H1 (cell line): ENCODE results near the gene H2BK1. TPM values are rescaled to one million over a fixed set of nuclear protein-coding genes. Genes with fewer than 3 reads are reported as not detected.
A peak's percentile ranks its signal among the peaks of the same experiment; 100 is the strongest.

ENCODE experiments used
- ASH2L ChIP-seq: fragments of 200-600, 300-600 bp; sonication (generic); IDR thresholded peaks from one replicate; pipeline ENCODE4 v1.7.1; 2017; ENCODE audit warnings: low read length
- ATF2 ChIP-seq: IDR thresholded peaks from 2 replicates; pipeline ENCODE4 v1.6.1; 2012; ENCODE audit warnings: low read length, inconsistent platforms
- CBX5 ChIP-seq: fragments of 300-800, 300-1000 bp; sonication (generic); IDR thresholded peaks from 2 replicates; pipeline ENCODE4 v1.7.1; 2016; ENCODE audit warnings: antibody characterized with exemption, low read length, low read depth
- CREB1 ChIP-seq: IDR thresholded peaks from 2 replicates; pipeline ENCODE4 v1.6.1; 2012; ENCODE audit warnings: inconsistent platforms
- CTBP2 ChIP-seq: IDR thresholded peaks from 2 replicates; pipeline ENCODE4 v1.7.0; 2011; ENCODE audit warnings: borderline replicate concordance, mild to moderate bottlenecking, moderate library complexity, mixed read lengths, low read length; ENCODE audit not compliant: insufficient read depth, insufficient read length
- CTCF ChIP-seq, 3 experiments: IDR thresholded peaks; 1 replicate in 2 of 3; 2 replicates in 1 of 3; pipeline versions ENCODE4 v1.5.1 to v1.6.1; 2011; ENCODE audit warnings: low read length in 3 of 3, mild to moderate bottlenecking in 3 of 3, inconsistent platforms in 2 of 3, low read depth in 1 of 3, moderate library complexity in 1 of 3; ENCODE audit not compliant: insufficient read depth in 1 of 3; ENCODE audit errors: control extremely low read depth in 1 of 3
- EZH2 ChIP-seq: fragments of 200-600 bp; sonication (generic); IDR thresholded peaks from 2 replicates; pipeline ENCODE4 v1.7.1; 2012; ENCODE audit warnings: low read depth, mild to moderate bottlenecking, moderate library complexity, low read length, inconsistent platforms; ENCODE audit not compliant: severe bottlenecking
- FOSL1 ChIP-seq: IDR thresholded peaks from 2 replicates; pipeline ENCODE4 v1.6.1; 2011; ENCODE audit warnings: mild to moderate bottlenecking, low read depth, low read length, moderate library complexity; ENCODE audit not compliant: insufficient read depth
- GABPA ChIP-seq: IDR thresholded peaks from 2 replicates; pipeline ENCODE4 v1.6.1; 2011; ENCODE audit warnings: mild to moderate bottlenecking, low read length, moderate library complexity, borderline replicate concordance; ENCODE audit not compliant: insufficient read depth
- KDM5A ChIP-seq: fragments of 200-600 bp; IDR thresholded peaks from 2 replicates; pipeline ENCODE4 v1.7.1; 2012; ENCODE audit warnings: mild to moderate bottlenecking, low read length, inconsistent platforms, mixed read lengths
- NANOG ChIP-seq: IDR thresholded peaks from 2 replicates; pipeline ENCODE4 v1.6.1; 2011; ENCODE audit warnings: low read length, low read depth, mild to moderate bottlenecking, inconsistent platforms; ENCODE audit not compliant: insufficient read depth, poor library complexity, severe bottlenecking
- NRF1 ChIP-seq: IDR thresholded peaks from 2 replicates; pipeline ENCODE4 v1.6.1; 2011; ENCODE audit warnings: mild to moderate bottlenecking, low read depth, low read length, improper control_type of control experiment
- PHF8 ChIP-seq: fragments of 200-600 bp; sonication (generic); conservative IDR thresholded peaks from 2 replicates; pipeline ENCODE4 v1.7.1; 2012; ENCODE audit warnings: low read depth, mild to moderate bottlenecking, inconsistent platforms, low read length, moderate library complexity
- POLR2AphosphoS5 ChIP-seq: IDR thresholded peaks from 2 replicates; pipeline ENCODE4 v1.6.1; 2011; ENCODE audit warnings: low read depth, low read length
- RAD21 ChIP-seq, 2 experiments: IDR thresholded peaks in 1 of 2; conservative IDR thresholded peaks in 1 of 2; 2 replicates each; pipeline ENCODE4 v1.6.1; 2011; ENCODE audit warnings: low read depth in 2 of 2, low read length in 2 of 2, improper control_type of control experiment in 1 of 2, inconsistent platforms in 1 of 2, mild to moderate bottlenecking in 1 of 2, moderate library complexity in 1 of 2
- RFX5 ChIP-seq: IDR thresholded peaks from 2 replicates; pipeline ENCODE4 v1.6.1; 2011; ENCODE audit warnings: low read depth, low read length, improper control_type of control experiment, borderline replicate concordance
- SP2 ChIP-seq: IDR thresholded peaks from 2 replicates; pipeline ENCODE4 v1.6.1; 2012; ENCODE audit warnings: mild to moderate bottlenecking, low read length, inconsistent platforms
- TAF7 ChIP-seq: optimal IDR thresholded peaks from 2 replicates; pipeline ENCODE3; 2011; ENCODE audit warnings: low read depth, mild to moderate bottlenecking, inconsistent platforms, low read length, moderate library complexity, borderline replicate concordance
- TBP ChIP-seq: IDR thresholded peaks from 2 replicates; pipeline ENCODE4 v1.6.1; 2011; ENCODE audit warnings: low read depth, low read length, improper control_type of control experiment
- polyA plus RNA-seq, 7 experiments: library from polyadenylated mRNA; depleted of rRNA in 3 of 7; stranded (reverse) in 5 of 7; unstranded in 2 of 7; fragments of >200 nt in 5 of 7; fragments of 200-250 nt in 2 of 7; gene quantifications; 1 replicate in 5 of 7; 2 replicates in 1 of 7; 4 replicates in 1 of 7; pipeline versions ENCODE4 v1.2.1 to v1.2.3, GENCODE V29; 2011 to 2013; ENCODE audit warnings: missing spikeins in 2 of 7, mixed read lengths in 2 of 7
- total RNA-seq: library from RNA; stranded (reverse); fragmentation: NEBNext Ultra II Directional; extraction: Animal tissue kit (Norgen Biotek cat#: 25700); gene quantifications from 2 replicates; pipeline ENCODE4 v1.2.1, GENCODE V29; 2021

The H2BK1 gene
- total and polyA plus RNA-seq, 2 of the 8 experiments (the other 6 are each of a cell fraction or from before 2014, with no cell fraction given) = not detected

- TF ChIP-seq RAD21 (IDR thresholded peaks at IDR 0.05 in 1 of 2, conservative IDR thresholded peaks at IDR 0.05 in 1 of 2; ENCODE audit: low read depth in 2 of 2, low read length in 2 of 2) (no peak), CTCF (IDR thresholded peaks at IDR 0.05; ENCODE audit: control extremely low read depth in 1 of 3, insufficient read depth in 1 of 3, low read depth in 1 of 3, low read length in 3 of 3) (no peak), CREB1 (no peak), EZH2 (no peak), TAF7 (no peak), PHF8 (0 out of 2 replicates have a peak, but pooled peaks have one; percentile 19), ASH2L (peak; percentile 69), RFX5 (no peak), NANOG (no peak), FOSL1 (no peak), CTBP2 (no peak), TBP (no peak), GABPA (no peak), NRF1 (peak; percentile 47), SP2 (no peak), POLR2AphosphoS5 (no peak), KDM5A (no peak), CBX5 (no peak), ATF2 (no peak)
Observed at GRCh38 chr7:151251689-151252560, 41.6 kb upstream of the H2BK1 start (continued).
